Left lobe of liver (tissue), 2 donors: ENCODE data around the gene TRIM45. TPM values are rescaled to one million over a fixed set of nuclear protein-coding genes. Genes with fewer than 3 reads are reported as not detected.

ENCODE experiments used
- ATAC-seq: fragments of 200-7000 bp; cut with Tn5 transposase; one replicate; pipeline ENCODE4 v1.9.1; 2020; ENCODE audit warnings: mild to moderate bottlenecking, moderate library complexity
- DNase-seq: peaks from one replicate; pipeline ENCODE4 v3.0.0-alpha.2; 2020; ENCODE audit warnings: low spot score
- total RNA-seq: library from RNA; stranded (reverse); gene quantifications from one replicate; pipeline ENCODE4 v1.2.1, GENCODE V29; 2021
- donor health status: DM: no; HTN: no; CAD: no; lungs with moderate emphysema.
- donor health status: DM: no; HTN: yes; CAD: no.

Gene TRIM45
- total RNA-seq, 1 donor from 2014 or later, result 0.73 TPM

GRCh38 chr1:117066367-117066766 lies 55.2 kb downstream of the TRIM45 start:
- ATAC-seq, result no peak
- DNase-seq, result no peak

DNA sequence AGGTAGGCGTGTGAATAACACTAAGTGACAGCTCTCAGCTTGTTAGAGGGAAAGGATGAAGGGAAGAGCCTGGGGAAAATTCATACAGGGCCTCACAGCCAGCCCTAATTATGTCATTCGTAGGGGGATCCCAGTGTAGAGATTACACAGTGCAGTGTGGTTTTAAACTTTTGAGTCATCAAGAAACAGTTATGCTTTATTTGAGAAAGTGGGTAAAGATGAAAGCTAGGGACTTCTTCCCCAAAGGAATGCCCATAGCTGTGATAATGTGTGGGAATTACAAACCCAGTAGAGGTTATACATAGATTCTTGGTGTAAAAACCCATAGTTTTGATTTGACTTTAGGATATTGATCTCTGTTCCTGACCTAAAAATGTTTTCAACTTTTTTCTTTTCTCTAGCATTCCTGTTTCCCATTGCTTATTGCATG lies 59.5 kb downstream of the TRIM45 start:
- DNase-seq (no peak), ATAC-seq (no peak)

Other genes starting within 250 kb of the TRIM45 start
- gene PTGFRN, start 211.8 kb downstream of the TRIM45 start, total RNA-seq, result 11.9 TPM
- gene CD101, start 120.0 kb downstream of the TRIM45 start, total RNA-seq, result 0.15 TPM
- gene TTF2, start 61.4 kb downstream of the TRIM45 start, total RNA-seq, result 2.9 TPM
- gene VTCN1, start 89.2 kb upstream of the TRIM45 start, total RNA-seq, result 0.38 TPM
- 32.8 TPM for gene MAN1A2, start 245.7 kb upstream of the TRIM45 start, total RNA-seq